Eye (tissue), 1 donor: ENCODE data around the gene SYT2.
"Not testable (repeated sequence)": the region's sequence is repeated elsewhere in the genome, so short reads cannot be mapped to it uniquely, and the experiment has no call there.

Experiments
- DNase-seq: peaks from one replicate; pipeline ENCODE4 v3.0.0-alpha.2; 2015

SYT2 gene

DNA sequence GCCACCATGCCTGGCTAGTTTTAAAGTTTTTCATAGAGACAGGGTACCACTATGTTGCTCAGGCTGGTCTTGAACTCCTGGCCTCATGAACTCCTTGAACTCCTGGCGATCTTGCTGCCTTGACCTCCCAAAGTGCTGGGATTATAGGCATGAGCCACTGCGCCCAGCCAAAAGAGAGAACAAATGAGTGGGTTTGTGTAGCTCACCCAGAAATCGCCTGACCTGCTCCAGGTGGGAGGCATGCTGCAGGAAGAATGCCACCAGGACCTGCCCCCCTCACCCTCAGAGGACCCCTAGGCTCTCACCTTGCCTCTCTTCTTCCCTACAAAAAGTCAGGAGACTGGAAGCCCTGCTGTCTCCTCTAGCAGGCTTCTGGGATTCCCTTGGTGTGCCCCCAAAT is 88.8 kb downstream of the SYT2 start:
- no peak for DNase-seq

DNA sequence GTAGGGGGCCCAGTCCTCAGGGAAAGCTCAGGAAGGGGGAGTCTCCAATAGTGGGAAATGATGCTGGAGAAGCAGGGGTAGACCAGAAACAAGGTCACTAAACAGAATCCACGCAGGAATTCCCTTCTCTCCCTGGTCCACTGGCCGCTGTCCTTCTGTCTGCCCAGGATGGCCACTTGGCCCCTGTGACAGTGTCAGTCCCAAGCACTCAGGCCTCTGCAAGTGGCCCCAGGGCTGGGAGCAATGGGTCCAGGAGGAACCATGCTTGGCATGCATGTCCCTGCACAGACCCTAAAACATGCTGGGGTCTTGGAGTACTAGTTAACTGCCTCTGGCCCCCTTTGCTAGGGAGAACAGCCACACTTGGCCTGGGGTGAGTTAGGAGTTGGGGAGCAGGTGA is 90.2 kb downstream of the SYT2 start:
- not testable (repeated sequence) for DNase-seq

- DNase-seq: no peak
These were observed 90.7 kb downstream of the SYT2 start for GRCh38 chr1:202619505-202619904.

GRCh38 chr1:202619012-202619411 is 91.2 kb downstream of the SYT2 start:
- DNase-seq: not testable (repeated sequence)

- no peak for DNase-seq
These were observed 93.8 kb downstream of the SYT2 start for GRCh38 chr1:202616355-202616915.

- DNase-seq: peak; percentile 43
These were observed 94.5 kb downstream of the SYT2 start for GRCh38 chr1:202615501-202616354.

GRCh38 chr1:202615208-202615500 is 95.1 kb downstream of the SYT2 start:
- not testable (repeated sequence) for DNase-seq

- not testable (repeated sequence) for DNase-seq
These were observed 95.7 kb downstream of the SYT2 start for GRCh38 chr1:202614363-202615207.

DNA sequence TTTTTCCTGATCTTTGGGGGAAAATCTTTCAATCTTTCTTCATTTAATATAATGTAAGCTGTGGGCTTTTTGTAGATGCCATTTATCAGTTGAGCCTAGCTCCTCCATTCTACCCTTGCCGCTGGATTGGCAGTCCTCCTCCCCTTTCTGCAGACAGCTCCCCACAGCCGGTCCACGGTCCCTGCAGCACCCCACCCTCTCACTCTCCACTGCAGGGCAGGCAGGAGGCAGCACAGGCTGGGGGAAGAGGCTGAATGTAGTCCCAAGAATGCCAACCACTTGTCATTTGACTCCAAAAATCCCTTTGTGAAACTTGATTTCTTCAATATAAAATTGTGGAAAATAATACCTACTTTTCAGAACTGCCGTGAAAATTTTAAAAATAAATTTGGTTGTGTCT is 96.7 kb downstream of the SYT2 start:
- no peak for DNase-seq

DNA sequence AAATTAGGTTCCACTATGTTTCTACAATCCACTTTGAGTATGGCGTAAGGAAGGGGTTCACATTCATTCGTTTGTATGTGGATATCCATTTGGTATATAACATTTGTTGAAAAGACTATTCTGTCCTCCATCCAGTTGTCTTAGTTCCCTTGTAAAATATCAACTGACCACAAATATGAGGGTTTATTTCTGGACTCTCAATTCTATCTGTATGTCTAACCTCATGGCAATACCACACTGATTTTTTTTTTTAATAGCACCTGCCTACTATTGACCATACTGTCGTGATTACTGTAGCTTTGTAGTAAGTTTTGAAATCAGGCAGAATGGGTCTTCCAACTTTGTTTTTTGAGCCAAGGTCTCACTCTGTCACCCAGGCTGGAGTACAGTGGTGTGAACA is 98.2 kb downstream of the SYT2 start:
- DNase-seq: not testable (repeated sequence)

DNA sequence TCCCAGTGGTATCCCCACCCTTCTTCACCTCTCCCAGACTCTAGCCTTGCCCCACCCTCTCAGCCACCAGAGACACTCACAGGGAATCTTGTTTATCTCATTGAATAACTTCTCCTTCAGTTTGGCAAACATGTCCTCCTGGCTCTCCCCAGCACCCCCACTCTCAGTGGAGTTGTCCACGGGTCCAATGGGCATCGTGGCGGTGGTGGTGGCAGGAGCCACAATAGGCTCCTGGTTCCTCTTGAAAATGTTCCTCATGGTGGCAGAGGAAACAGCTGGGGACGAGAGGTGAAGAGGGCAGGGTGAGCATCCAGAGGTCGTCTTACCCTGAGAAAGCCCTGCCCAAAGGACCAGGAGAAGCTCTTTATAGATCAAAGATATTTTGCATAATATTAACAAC is 104.7 kb downstream of the SYT2 start:
- DNase-seq: no peak

DNA sequence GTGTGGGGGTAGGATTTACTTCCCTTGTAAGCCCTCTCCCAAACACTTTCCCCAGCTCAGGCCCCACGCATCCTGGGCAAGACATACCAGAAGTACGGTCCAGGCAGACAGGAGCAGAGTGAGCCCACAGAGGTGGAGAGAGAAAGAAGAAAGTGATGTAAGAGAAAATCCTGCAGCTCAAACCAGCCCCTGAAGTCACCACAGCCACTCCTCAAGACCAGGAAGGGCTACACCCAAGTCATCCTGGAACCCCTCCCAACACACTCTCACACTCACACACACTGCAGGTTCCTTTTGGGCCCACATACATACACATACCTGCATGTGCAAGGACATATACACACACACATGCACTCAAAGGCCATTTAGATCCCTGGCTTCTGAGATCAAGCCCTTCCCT is 106.8 kb downstream of the SYT2 start:
- no peak for DNase-seq

GRCh38 chr1:202600432-202601041 is 109.7 kb downstream of the SYT2 start:
- no peak for DNase-seq

DNA sequence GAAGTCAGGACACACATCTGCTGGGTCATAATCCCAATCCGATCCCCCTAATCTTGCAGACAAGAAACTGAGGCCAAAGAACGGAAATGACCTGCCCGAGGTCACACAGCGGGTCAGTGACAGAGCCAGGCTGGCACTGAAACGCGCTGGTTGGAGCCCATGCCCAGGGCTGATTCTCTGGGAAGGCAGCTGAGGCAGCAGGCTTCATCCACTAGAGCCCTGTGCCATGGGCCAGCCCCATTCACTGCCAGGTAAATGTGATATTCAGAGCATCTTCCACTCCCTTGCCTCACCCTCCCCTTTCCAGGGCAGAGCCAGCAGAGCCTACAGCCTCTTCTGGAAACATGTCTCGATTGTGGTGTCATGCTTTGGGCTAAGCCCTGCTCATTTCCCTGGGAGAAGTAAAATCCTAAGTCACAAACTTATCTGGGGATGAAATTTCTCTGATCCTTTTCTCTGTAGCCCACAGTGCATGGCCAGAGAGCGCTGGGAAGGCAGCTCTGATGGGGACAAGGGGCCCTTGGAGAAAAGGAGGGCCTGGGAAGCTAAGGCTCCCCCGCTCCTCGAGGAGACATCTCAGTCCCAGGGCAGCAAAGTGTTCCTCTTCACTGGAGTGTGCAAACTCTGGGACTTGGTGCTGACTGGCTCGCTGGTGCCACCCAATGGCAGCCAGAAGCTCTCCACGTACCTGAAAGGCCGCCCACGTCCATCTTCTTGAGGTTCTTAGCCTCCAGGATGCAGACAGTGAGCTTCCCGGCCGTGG is 110.4 kb downstream of the SYT2 start:
- DNase-seq: peak; percentile 74

DNA sequence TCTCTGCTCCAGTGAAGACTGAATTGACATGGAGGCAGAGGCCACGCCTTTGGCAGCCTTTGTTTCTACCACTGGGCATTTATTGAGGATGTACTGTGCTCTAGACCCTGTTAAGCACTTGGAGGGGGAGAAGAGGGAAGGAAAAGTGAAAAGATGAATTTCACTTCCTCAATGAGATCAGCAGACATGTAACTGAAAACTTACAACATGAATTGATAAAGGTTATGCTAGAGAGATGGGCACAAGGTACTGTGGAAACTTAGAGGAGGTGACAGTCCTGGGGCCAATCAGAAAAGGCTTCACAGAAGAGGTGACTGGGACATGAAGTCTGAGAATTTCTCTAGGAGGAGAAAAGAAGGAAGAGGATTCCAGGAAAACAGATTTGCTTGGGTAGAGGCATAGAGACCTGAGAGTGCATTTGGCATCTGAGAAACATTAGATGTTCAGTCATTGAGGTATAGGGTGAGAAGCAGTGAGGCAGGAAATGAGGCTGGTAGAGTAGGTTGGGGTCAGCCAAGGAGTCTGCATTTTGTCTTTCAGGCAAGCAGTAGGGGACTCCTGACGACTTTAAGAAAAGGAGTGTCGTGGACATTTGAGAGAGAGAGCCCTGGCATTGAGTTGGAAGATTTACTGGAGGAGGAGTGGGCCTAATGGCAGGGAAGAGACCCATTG is 113.0 kb downstream of the SYT2 start:
- no peak for DNase-seq

- DNase-seq: no peak
These were observed 113.6 kb downstream of the SYT2 start for GRCh38 chr1:202596638-202597037.

DNA sequence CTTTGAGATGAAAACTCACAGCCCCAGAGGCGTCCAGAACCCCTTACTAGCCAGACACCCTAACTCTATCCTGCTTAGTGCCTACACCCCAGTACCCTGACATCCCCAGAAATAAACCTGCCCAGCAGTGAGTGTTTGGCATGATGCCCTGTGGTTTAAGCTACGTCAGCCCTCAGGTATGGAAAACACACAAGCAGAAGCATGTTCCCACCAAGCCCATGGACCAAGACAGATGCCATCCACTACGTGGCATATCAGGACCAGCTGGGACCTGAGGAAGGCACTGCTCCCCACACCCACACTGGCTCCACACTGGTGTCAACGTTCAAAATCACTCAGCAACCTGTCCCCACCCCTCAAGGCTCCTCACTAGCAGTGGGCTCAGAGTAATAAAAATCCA is 116.4 kb downstream of the SYT2 start:
- DNase-seq: no peak

DNA sequence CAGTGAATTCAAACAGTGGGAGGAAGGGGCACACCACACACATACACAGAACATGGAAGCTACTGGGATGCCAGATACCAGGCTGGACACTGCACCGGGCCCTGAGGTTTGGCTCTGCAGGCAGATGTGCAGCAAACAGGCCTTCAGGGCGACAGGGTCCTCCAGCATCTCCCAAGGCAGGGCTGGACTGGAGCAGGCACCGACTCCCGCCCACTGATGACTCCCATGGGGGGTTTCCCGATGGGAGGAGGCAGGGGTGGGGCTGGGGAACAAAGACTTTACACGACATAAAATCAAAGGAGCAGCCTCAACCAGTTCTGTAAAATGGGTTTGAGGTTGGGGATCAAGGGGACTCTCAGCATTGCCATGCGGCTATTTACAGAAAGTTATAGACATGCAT is 118.1 kb downstream of the SYT2 start:
- DNase-seq: no peak

DNA sequence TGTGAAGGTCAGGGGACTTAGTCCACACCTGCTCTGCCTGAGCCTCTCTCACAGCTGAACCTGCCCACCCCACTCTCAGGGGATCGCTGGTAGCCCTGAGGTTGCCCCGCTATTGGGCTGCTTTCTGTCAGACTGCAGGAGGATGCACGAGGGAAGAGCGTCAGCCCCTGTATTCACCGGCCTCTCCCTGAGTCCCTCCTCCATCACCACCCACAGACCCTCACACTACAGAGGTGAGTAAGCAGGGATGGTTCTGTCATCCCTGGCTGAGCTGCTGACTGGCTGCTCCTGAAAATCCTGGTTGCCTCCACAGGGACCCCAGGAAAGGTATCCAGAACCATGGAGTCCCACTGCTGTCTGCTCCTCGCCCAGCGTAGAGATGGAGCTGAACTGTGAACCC is 118.7 kb downstream of the SYT2 start:
- DNase-seq: no peak

DNA sequence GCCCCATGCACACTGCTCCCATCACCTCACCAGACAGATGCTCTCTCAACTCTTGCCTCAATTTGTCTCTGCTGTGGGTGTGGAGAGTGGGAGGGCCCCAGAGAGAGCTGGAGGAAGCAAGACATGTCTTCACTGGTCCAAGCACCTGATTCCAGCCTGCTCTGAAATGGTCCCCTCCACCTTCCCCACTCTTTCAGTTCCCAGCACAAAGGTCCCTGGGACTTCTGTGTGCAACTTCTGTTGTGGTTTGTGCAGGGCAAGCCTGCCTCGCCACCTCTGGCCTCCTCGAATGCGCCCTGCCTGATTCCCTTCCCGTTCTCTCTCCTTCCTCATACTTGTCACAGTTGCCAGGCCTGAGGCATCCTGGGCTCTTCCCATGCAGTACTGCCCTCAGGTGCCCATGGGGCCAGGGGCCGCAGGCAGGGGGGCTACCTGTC is 119.3 kb downstream of the SYT2 start:
- no peak for DNase-seq

GRCh38 chr1:202590126-202590525 is 120.1 kb downstream of the SYT2 start:
- DNase-seq: no peak
